HCT116 (cell line): ENCODE data around the gene CMC1.

Experiments
- EZH2 ChIP-seq: fragments of 200-600 bp; sonication (generic); IDR thresholded peaks from 2 replicates; pipeline ENCODE4 v1.6.1; 2017; ENCODE audit warnings: antibody characterized with exemption, mixed run types
- JUND ChIP-seq: IDR thresholded peaks from 2 replicates; pipeline ENCODE4 v1.6.1; 2012
- POLR2A ChIP-seq: IDR thresholded peaks from 2 replicates; pipeline ENCODE4 v1.7.0; 2011; ENCODE audit warnings: borderline replicate concordance; ENCODE audit not compliant: insufficient read depth, insufficient read length; ENCODE audit errors: extremely low read depth
- POLR2AphosphoS5 ChIP-seq: IDR thresholded peaks from 2 replicates; pipeline ENCODE4 v1.6.1; 2011; ENCODE audit warnings: mild to moderate bottlenecking, low read depth, low read length, moderate library complexity
- SRF ChIP-seq: IDR thresholded peaks from 2 replicates; pipeline ENCODE4 v1.6.1; 2012; ENCODE audit warnings: low read depth
- YY1 ChIP-seq: IDR thresholded peaks from 2 replicates; pipeline ENCODE4 v1.6.1; 2011; ENCODE audit warnings: low read length, low read depth, moderate library complexity, mild to moderate bottlenecking; ENCODE audit not compliant: insufficient replicate concordance; ENCODE audit errors: extremely low read depth
- TF ChIP-seq, protein P1 (sequence below): IDR thresholded peaks from 2 replicates; pipeline ENCODE4 v1.6.1; 2012
- TF ChIP-seq, protein P2 (sequence below), 3 experiments: fragments of 200-600 bp in 1 of 3; sonication (generic) in 1 of 3; IDR thresholded peaks in 2 of 3; conservative IDR thresholded peaks in 1 of 3; 2 replicates each; pipeline ENCODE4 v1.5.1; 2012 to 2017; ENCODE audit warnings: low read depth in 2 of 3, low read length in 2 of 3, antibody characterized with exemption in 1 of 3, borderline replicate concordance in 1 of 3, control low read depth in 1 of 3, mild to moderate bottlenecking in 1 of 3, mixed read lengths in 1 of 3, mixed run types in 1 of 3, moderate library complexity in 1 of 3; ENCODE audit not compliant: insufficient read depth in 1 of 3

DNA sequence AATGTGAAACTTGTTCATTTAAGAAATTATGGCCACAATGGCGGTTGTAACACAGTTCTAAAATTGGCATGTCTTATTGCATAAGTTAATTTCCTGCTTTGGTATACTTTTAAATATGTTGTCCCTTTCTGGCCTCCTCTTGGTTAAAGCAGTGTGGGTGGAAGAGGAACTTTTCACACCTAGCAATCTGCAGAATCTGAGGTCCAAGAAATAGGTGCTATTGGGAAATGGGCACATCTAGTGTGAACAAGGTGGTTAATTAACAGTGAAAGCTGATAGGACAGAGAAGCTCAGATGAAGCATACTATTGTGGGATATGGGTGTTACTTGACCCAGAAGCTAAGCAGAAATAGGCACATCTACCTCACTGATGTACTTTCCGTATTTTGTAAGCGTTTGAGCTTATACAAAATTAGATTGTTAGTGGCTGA, 10.6 kb downstream of the CMC1 start:
- TF ChIP-seq, protein P1, sequence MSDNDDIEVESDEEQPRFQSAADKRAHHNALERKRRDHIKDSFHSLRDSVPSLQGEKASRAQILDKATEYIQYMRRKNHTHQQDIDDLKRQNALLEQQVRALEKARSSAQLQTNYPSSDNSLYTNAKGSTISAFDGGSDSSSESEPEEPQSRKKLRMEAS: no peak
- TF ChIP-seq POLR2A: no peak
- no peak for TF ChIP-seq EZH2
- TF ChIP-seq, protein P2, sequence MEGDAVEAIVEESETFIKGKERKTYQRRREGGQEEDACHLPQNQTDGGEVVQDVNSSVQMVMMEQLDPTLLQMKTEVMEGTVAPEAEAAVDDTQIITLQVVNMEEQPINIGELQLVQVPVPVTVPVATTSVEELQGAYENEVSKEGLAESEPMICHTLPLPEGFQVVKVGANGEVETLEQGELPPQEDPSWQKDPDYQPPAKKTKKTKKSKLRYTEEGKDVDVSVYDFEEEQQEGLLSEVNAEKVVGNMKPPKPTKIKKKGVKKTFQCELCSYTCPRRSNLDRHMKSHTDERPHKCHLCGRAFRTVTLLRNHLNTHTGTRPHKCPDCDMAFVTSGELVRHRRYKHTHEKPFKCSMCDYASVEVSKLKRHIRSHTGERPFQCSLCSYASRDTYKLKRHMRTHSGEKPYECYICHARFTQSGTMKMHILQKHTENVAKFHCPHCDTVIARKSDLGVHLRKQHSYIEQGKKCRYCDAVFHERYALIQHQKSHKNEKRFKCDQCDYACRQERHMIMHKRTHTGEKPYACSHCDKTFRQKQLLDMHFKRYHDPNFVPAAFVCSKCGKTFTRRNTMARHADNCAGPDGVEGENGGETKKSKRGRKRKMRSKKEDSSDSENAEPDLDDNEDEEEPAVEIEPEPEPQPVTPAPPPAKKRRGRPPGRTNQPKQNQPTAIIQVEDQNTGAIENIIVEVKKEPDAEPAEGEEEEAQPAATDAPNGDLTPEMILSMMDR (IDR thresholded peaks at IDR 0.05 in 2 of 3, conservative IDR thresholded peaks at IDR 0.05 in 1 of 3; ENCODE audit: borderline replicate concordance in 1 of 3, insufficient read depth in 1 of 3, low read depth in 2 of 3, low read length in 2 of 3): no peak
- TF ChIP-seq YY1: no peak
- no peak for TF ChIP-seq SRF
- TF ChIP-seq POLR2AphosphoS5: no peak
- no peak for TF ChIP-seq JUND
